HEK293T (cell line): Measurements from ENCODE around the gene PRKG2.

Experiments used
- CTCF ChIA-PET: fragments of 350-600 bp; formaldehyde crosslinking; extraction: SDS; loops from one replicate; lab custom pipeline; 2021; ENCODE audit warnings: antibody characterized with exemption, inconsistent platforms; lab: Yijun Ruan, JAX
- POLR2A ChIA-PET: fragments of 350-600 bp; formaldehyde crosslinking; extraction: SDS; loops from one replicate; lab custom pipeline; 2020; ENCODE audit warnings: antibody characterized with exemption, inconsistent platforms; lab: Yijun Ruan, JAX
- DNase-seq: peaks from one replicate; pipeline ENCODE4 v3.0.0; 2012; ENCODE audit warnings: mixed read lengths; ENCODE audit errors: extremely low spot score
- ARNT ChIP-seq: fragments of 450-650 bp; IDR thresholded peaks from 2 replicates; pipeline ENCODE4 v1.6.1; 2017; ENCODE audit warnings: mild to moderate bottlenecking
- BHLHE40 ChIP-seq: fragments of 450-650 bp; IDR thresholded peaks from 2 replicates; pipeline ENCODE4 v1.6.1; 2016; ENCODE audit warnings: mild to moderate bottlenecking, moderate library complexity, borderline replicate concordance
- CTBP1 ChIP-seq: fragments of 450-650 bp; IDR thresholded peaks from 2 replicates; pipeline ENCODE4 v1.6.1; 2016; ENCODE audit warnings: borderline replicate concordance
- ELF4 ChIP-seq: fragments of 450-650 bp; IDR thresholded peaks from 2 replicates; pipeline ENCODE4 v1.6.1; 2017; ENCODE audit warnings: antibody characterized with exemption
- FOXA1 ChIP-seq: fragments of 450-650 bp; IDR thresholded peaks from 2 replicates; pipeline ENCODE4 v1.6.1; 2016; ENCODE audit warnings: mild to moderate bottlenecking
- FOXK2 ChIP-seq: fragments of 450-650 bp; IDR thresholded peaks from 2 replicates; pipeline ENCODE4 v1.6.1; 2016; ENCODE audit warnings: mild to moderate bottlenecking
- FOXM1 ChIP-seq: fragments of 450-650 bp; IDR thresholded peaks from 2 replicates; pipeline ENCODE4 v1.6.1; 2017; ENCODE audit warnings: mild to moderate bottlenecking, borderline replicate concordance
- HDGF ChIP-seq: fragments of 450-650 bp; IDR thresholded peaks from 2 replicates; pipeline ENCODE4 v1.6.1; 2017; ENCODE audit warnings: antibody characterized with exemption, borderline replicate concordance
- L3MBTL2 ChIP-seq: fragments of 450-650 bp; conservative IDR thresholded peaks from 2 replicates; pipeline ENCODE4 v1.6.1; 2016; ENCODE audit warnings: mild to moderate bottlenecking
- LEF1 ChIP-seq: fragments of 450-650 bp; IDR thresholded peaks from 2 replicates; pipeline ENCODE4 v1.6.1; 2017; ENCODE audit warnings: mild to moderate bottlenecking, borderline replicate concordance
- NFRKB ChIP-seq: fragments of 450-650 bp; IDR thresholded peaks from 2 replicates; pipeline ENCODE4 v1.6.1; 2016; ENCODE audit warnings: mild to moderate bottlenecking, moderate library complexity
- PKNOX1 ChIP-seq: fragments of 450-650 bp; IDR thresholded peaks from 2 replicates; pipeline ENCODE4 v1.6.1; 2016
- SP1 ChIP-seq: fragments of 450-650 bp; IDR thresholded peaks from 2 replicates; pipeline ENCODE4 v1.6.1; 2017
- SUZ12 ChIP-seq: fragments of 450-650 bp; IDR thresholded peaks from 2 replicates; pipeline ENCODE4 v1.6.1; 2016; ENCODE audit warnings: mild to moderate bottlenecking
- TARDBP ChIP-seq: fragments of 450-650 bp; IDR thresholded peaks from 2 replicates; pipeline ENCODE4 v1.6.1; 2016
- ZNF384 ChIP-seq: fragments of 450-650 bp; IDR thresholded peaks from 2 replicates; pipeline ENCODE4 v1.6.1; 2016

The PRKG2 gene

GRCh38 chr4:81084029-81084428, 131.0 kb downstream of the PRKG2 start:
- DNase-seq: no peak
- CTCF ChIA-PET: interaction anchor here (0.8 kb wide), 1 partner anchor 14 kb away, joined by 3 read pairs; no protein-coding TSS in a partner anchor
- POLR2A ChIA-PET: no interaction called here
- TF ChIP-seq SUZ12 (no peak), FOXM1 (no peak), L3MBTL2 (no peak), FOXK2 (no peak), SP1 (no peak), PKNOX1 (no peak)

GRCh38 chr4:81081156-81081555, 133.9 kb downstream of the PRKG2 start:
- no peak for DNase-seq
- no peak for TF ChIP-seq PKNOX1
- no peak for TF ChIP-seq TARDBP
- CTCF ChIA-PET: no interaction called here
- POLR2A ChIA-PET: no interaction called here

GRCh38 chr4:81071013-81071412, 144.0 kb downstream of the PRKG2 start:
- CTCF ChIA-PET: interaction anchor here (1.0 to 1.7 kb wide), 2 partner anchors 281 to 283 kb away, joined by 4 to 5 read pairs; no protein-coding TSS in a partner anchor
- POLR2A ChIA-PET: no interaction called here
- TF ChIP-seq NFRKB (no peak), SP1 (no peak), L3MBTL2 (no peak), FOXA1 (no peak)
- DNase-seq: no peak

GRCh38 chr4:81069706-81070331, 145.2 kb downstream of the PRKG2 start:
- peak; percentile 69 for DNase-seq
- ChIA-PET POLR2A (no interaction called here), CTCF (interaction anchor here (0.7 to 1.9 kb wide), 9 partner anchors 14 to 706 kb away, joined by 3 to 13 read pairs (median 3); no protein-coding TSS in a partner anchor)
- TF ChIP-seq ZNF384: no peak
- TF ChIP-seq FOXK2: no peak
- TF ChIP-seq FOXA1: no peak
- TF ChIP-seq SUZ12: no peak
- no peak for TF ChIP-seq HDGF
- TF ChIP-seq LEF1: no peak

- CTCF ChIA-PET: no interaction called here
- DNase-seq: no peak
- POLR2A ChIA-PET: no interaction called here
- no peak for TF ChIP-seq L3MBTL2
- no peak for TF ChIP-seq FOXK2
- no peak for TF ChIP-seq ELF4
- TF ChIP-seq ARNT: no peak
- TF ChIP-seq FOXA1: no peak
These were observed 149.6 kb downstream of the PRKG2 start for GRCh38 chr4:81065446-81065845.

GRCh38 chr4:81062001-81062400, 153.0 kb downstream of the PRKG2 start:
- TF ChIP-seq ZNF384 (no peak), TARDBP (no peak), FOXA1 (no peak)
- no peak for DNase-seq
- ChIA-PET POLR2A (no interaction called here), CTCF (no interaction called here)

- no peak for TF ChIP-seq FOXM1
- ChIA-PET POLR2A (no interaction called here), CTCF (no interaction called here)
- no peak for DNase-seq
These were observed 153.7 kb downstream of the PRKG2 start for GRCh38 chr4:81061344-81061730.

GRCh38 chr4:81060587-81061343, 154.3 kb downstream of the PRKG2 start:
- ChIA-PET CTCF (no interaction called here), POLR2A (no interaction called here)
- no peak for TF ChIP-seq PKNOX1
- TF ChIP-seq ARNT: no peak
- TF ChIP-seq CTBP1: no peak
- no peak for TF ChIP-seq NFRKB
- no peak for TF ChIP-seq ZNF384
- no peak for TF ChIP-seq HDGF
- no peak for TF ChIP-seq LEF1
- no peak for TF ChIP-seq ELF4
- no peak for TF ChIP-seq FOXM1
- TF ChIP-seq FOXA1: no peak
- no peak for TF ChIP-seq TARDBP
- TF ChIP-seq FOXK2: no peak
- no peak for TF ChIP-seq BHLHE40
- no peak for TF ChIP-seq SUZ12
- TF ChIP-seq L3MBTL2: no peak
- no peak for TF ChIP-seq SP1
- DNase-seq: no peak
